ENCODE data around the gene LSG1. TPM values are rescaled to one million over a fixed set of nuclear protein-coding genes. Genes with fewer than 3 reads are reported as not detected.
A peak's percentile ranks its signal among the peaks of the same experiment; 100 is the strongest.

LSG1 gene
- total RNA-seq, 6 experiments from 2014 or later: 13.7 to 23.2 (median 18.0) TPM

- TF ChIP-seq POLR2A (IDR thresholded peaks at IDR 0.05) (no peak), CTCF (IDR thresholded peaks at IDR 0.05) (no peak)
- no peak overlapping the region for H3K27ac ChIP-seq
- DNase-seq (no peak), ATAC-seq (no peak)
- H3K9me3 ChIP-seq: no peaks in the 10 kb centered on the region
- H3K4me1 ChIP-seq: peaks cover 0 to 10% (median 0%) of the 10 kb centered on the region in 4 donors
- H3K27me3 ChIP-seq: no peaks in the 10 kb centered on the region
- intact Hi-C loops (cut with DNase I): no loop called here
- H3K36me3 ChIP-seq: no peaks in the 10 kb centered on the region
- WGBS (ENCODE audit: insufficient coverage, low coverage, low lambda C conversion rate, missing lambda C conversion rate): 80% methylated on average over 7 of the region's 9 CpGs
- no peak overlapping the region for H3K4me3 ChIP-seq
These were observed 52.2 kb downstream of the LSG1 start for GRCh38 chr3:194619741-194620140.

- H3K36me3 ChIP-seq: no peaks in the 10 kb centered on the region
- ATAC-seq (no peak), DNase-seq (peak in 1 of 3 donors; percentile 31)
- no peak overlapping the region for H3K27ac ChIP-seq
- no peak overlapping the region for H3K4me3 ChIP-seq
- H3K27me3 ChIP-seq: no peaks in the 10 kb centered on the region
- WGBS (ENCODE audit: insufficient coverage, low coverage, low lambda C conversion rate, missing lambda C conversion rate): 72% methylated on average over 14 of the region's 23 CpGs
- TF ChIP-seq CTCF (IDR thresholded peaks at IDR 0.05): no peak
- H3K4me1 ChIP-seq: peaks cover 0 to 10% (median 0%) of the 10 kb centered on the region in 4 donors
- no peaks in the 10 kb centered on the region for H3K9me3 ChIP-seq
- intact Hi-C loops (cut with DNase I): no loop called here
These were observed 53.0 kb downstream of the LSG1 start for GRCh38 chr3:194618858-194619608.

- H3K27me3 ChIP-seq: no peaks in the 10 kb centered on the region
- H3K36me3 ChIP-seq: no peaks in the 10 kb centered on the region
- no peak for ATAC-seq
- no peak for DNase-seq
- H3K27ac ChIP-seq: no peak overlapping the region
- peaks cover 0 to 10% (median 0%) of the 10 kb centered on the region in 4 donors for H3K4me1 ChIP-seq
- H3K4me3 ChIP-seq: no peak overlapping the region
- 79% methylated on average over 7 of the region's 9 CpGs for WGBS (ENCODE audit: insufficient coverage, low coverage, low lambda C conversion rate, missing lambda C conversion rate)
- no peak for TF ChIP-seq POLR2A (IDR thresholded peaks at IDR 0.05)
- TF ChIP-seq CTCF (IDR thresholded peaks at IDR 0.05): no peak
- no peaks in the 10 kb centered on the region for H3K9me3 ChIP-seq
- intact Hi-C loops (cut with DNase I): no loop called here
These were observed 54.2 kb downstream of the LSG1 start for GRCh38 chr3:194617827-194618226.

GRCh38 chr3:194617143-194617671 lies 54.8 kb downstream of the LSG1 start:
- Histone ChIP-seq H3K9me3 (no peaks in the 10 kb centered on the region), H3K4me3 (no peak overlapping the region), H3K36me3 (no peaks in the 10 kb centered on the region), H3K27me3 (no peaks in the 10 kb centered on the region), H3K4me1 (peaks cover 0 to 10% (median 0%) of the 10 kb centered on the region in 4 donors), H3K27ac (no peak overlapping the region)
- WGBS (ENCODE audit: insufficient coverage, low coverage, low lambda C conversion rate, missing lambda C conversion rate): 100% methylated on average over 5 of the region's 14 CpGs
- ATAC-seq (no peak), DNase-seq (no peak)
- intact Hi-C loops (cut with DNase I): no loop called here
- no peak for TF ChIP-seq POLR2A (IDR thresholded peaks at IDR 0.05)
- TF ChIP-seq CTCF (IDR thresholded peaks at IDR 0.05): no peak

Data from right lobe of liver (tissue), 6 donors.